IMR-90 (cell line): ENCODE data around the gene KLF7.

ENCODE experiments used
- BHLHE40 ChIP-seq: fragments of 150-350 bp; IDR thresholded peaks from 2 replicates; pipeline ENCODE4 v1.6.1; 2016; ENCODE audit warnings: mild to moderate bottlenecking, low read depth, low read length
- CEBPB ChIP-seq: IDR thresholded peaks from 2 replicates; pipeline ENCODE4 v1.6.1; 2012; ENCODE audit warnings: low read depth, low read length, improper control_type of control experiment
- CTCF ChIP-seq: conservative IDR thresholded peaks from 2 replicates; pipeline ENCODE4 v1.5.1; 2012; ENCODE audit warnings: mild to moderate bottlenecking, low read depth, low read length, improper control_type of control experiment
- FOS ChIP-seq: fragments of 150-350 bp; IDR thresholded peaks from 2 replicates; pipeline ENCODE4 v1.6.1; 2016; ENCODE audit warnings: low read depth, low read length
- MAFK ChIP-seq: IDR thresholded peaks from 2 replicates; pipeline ENCODE4 v1.6.1; 2012; ENCODE audit warnings: low read depth, low read length, improper control_type of control experiment
- MXI1 ChIP-seq: IDR thresholded peaks from 2 replicates; pipeline ENCODE4 v1.6.1; 2012; ENCODE audit warnings: low read depth, mild to moderate bottlenecking, low read length, moderate library complexity, borderline replicate concordance
- NFE2L2 ChIP-seq: fragments of 150-350 bp; IDR thresholded peaks from 2 replicates; pipeline ENCODE4 v1.6.1; 2016; ENCODE audit warnings: low read depth, mild to moderate bottlenecking, low read length
- POLR2A ChIP-seq: IDR thresholded peaks from 2 replicates; pipeline ENCODE4 v1.6.1; 2012; ENCODE audit warnings: mild to moderate bottlenecking, low read depth, low read length
- RAD21 ChIP-seq: IDR thresholded peaks from 2 replicates; pipeline ENCODE4 v1.6.1; 2012; ENCODE audit warnings: low read length, improper control_type of control experiment
- RFX5 ChIP-seq: IDR thresholded peaks from 2 replicates; pipeline ENCODE4 v1.8.0; 2012; ENCODE audit warnings: low read depth, mild to moderate bottlenecking, low read length, moderate library complexity
- SMC3 ChIP-seq: fragments of 150-350 bp; IDR thresholded peaks from 2 replicates; pipeline ENCODE4 v1.6.1; 2016; ENCODE audit warnings: low read depth, mild to moderate bottlenecking, antibody characterized with exemption, low read length, moderate library complexity
- USF2 ChIP-seq: fragments of 150-350 bp; IDR thresholded peaks from 2 replicates; pipeline ENCODE4 v1.6.1; 2017; ENCODE audit warnings: mild to moderate bottlenecking, antibody characterized with exemption, low read length, low read depth
- TF ChIP-seq, protein P1 (sequence below): fragments of 150-350 bp; IDR thresholded peaks from 2 replicates; pipeline ENCODE4 v1.6.1; 2016; ENCODE audit warnings: low read depth, mild to moderate bottlenecking, low read length, moderate library complexity, borderline replicate concordance

DNA sequence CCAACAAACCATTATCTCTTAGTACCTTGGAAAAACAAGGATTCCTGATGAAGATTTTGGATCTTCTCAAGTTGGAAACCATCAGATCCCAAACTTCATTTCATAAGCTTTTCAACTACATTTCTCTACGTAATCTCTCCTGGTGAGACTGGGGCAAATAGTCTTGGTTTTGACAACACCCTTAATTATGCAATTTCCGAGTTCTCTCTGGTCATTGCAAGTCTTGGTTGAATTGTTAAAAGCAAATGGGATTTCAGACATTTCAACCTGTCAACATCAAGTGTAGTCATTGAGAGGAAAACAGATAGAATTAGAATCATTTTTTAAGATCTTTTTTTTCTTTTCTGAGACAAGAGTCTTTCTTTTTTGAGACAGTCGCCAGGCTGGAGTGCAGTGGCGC is 26.2 kb downstream of the KLF7 start:
- no peak for TF ChIP-seq RAD21
- TF ChIP-seq POLR2A, result no peak
- TF ChIP-seq CTCF, result no peak
- no peak for TF ChIP-seq MAFK
- no peak for TF ChIP-seq FOS
- no peak for TF ChIP-seq RFX5
- no peak for TF ChIP-seq CEBPB
- no peak for TF ChIP-seq USF2
- no peak for TF ChIP-seq BHLHE40
- no peak for TF ChIP-seq MXI1
- no peak for TF ChIP-seq NFE2L2
- TF ChIP-seq SMC3, result no peak
- TF ChIP-seq, protein P1, sequence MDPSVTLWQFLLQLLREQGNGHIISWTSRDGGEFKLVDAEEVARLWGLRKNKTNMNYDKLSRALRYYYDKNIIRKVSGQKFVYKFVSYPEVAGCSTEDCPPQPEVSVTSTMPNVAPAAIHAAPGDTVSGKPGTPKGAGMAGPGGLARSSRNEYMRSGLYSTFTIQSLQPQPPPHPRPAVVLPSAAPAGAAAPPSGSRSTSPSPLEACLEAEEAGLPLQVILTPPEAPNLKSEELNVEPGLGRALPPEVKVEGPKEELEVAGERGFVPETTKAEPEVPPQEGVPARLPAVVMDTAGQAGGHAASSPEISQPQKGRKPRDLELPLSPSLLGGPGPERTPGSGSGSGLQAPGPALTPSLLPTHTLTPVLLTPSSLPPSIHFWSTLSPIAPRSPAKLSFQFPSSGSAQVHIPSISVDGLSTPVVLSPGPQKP, result no peak
